Astrocyte of the hippocampus (primary cell): ENCODE data around the gene CACNA1E.

Experiments
- DNase-seq: peaks from one replicate; pipeline ENCODE4 v3.0.0; 2011; ENCODE audit warnings: low read depth, low spot score

The CACNA1E gene

GRCh38 chr1:181767001-181767708 lies 283.8 kb downstream of the CACNA1E start:
- no peak for DNase-seq

DNA sequence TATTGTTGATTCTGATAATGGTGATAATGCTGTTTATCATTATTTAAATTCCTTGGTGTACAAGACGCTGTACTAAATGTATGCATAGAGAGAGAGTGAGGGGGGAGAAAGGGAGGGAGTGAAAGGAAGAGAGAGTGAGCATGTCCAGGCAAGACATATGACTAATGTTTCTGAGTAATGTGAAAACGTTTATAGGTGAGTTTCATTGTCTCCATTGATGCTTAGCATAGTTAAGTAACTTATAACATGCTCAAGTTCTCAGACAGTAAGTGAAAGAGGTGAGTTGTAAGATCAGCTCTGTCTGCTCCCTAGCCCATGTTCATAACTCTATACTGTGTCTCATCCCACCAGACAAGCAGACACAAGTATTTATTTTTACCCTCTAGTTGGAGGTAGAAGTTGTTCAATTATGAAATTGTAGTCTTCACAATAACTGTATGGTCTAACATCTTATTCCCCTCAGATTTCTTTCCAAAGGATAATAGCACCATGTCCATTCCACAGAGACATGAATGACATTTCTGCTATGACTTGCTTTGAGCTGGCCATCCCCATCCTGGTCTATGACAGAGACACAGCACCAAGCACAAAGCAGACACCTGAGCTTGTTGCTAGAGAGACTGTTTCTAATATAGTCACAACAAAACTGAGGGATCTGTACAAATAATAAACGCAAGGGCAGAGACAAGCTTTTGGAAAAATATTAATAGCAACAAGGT lies 285.1 kb downstream of the CACNA1E start:
- DNase-seq = no peak

- no peak for DNase-seq
These were observed 285.6 kb downstream of the CACNA1E start for GRCh38 chr1:181768930-181769280.

GRCh38 chr1:181769846-181770245 lies 286.5 kb downstream of the CACNA1E start:
- no peak for DNase-seq

- DNase-seq = no peak
These were observed 289.4 kb downstream of the CACNA1E start for GRCh38 chr1:181772714-181773113.

- DNase-seq = no peak
These were observed 292.7 kb downstream of the CACNA1E start for GRCh38 chr1:181776044-181776443.

DNA sequence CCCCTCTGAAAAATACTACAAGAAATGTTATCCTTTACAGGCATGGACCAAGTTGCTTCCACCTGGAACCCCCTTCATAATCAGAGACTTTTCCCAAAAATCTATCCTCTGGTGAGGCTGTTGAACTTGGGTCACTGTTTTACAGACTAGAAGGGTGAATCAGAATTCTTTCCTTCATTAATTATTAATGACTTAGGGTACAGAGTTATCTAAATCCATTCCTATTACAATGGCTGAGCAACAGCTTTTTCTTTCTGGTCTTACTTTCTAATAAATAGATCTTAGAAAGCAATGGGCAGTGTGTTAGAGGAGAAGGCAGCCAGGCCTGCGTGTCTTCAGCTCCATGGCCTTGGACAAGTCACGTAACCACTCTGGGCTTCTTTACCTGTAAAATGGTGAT lies 294.0 kb downstream of the CACNA1E start:
- DNase-seq = no peak

- peak; percentile 82 for DNase-seq
These were observed 294.5 kb downstream of the CACNA1E start for GRCh38 chr1:181777812-181778211.

DNA sequence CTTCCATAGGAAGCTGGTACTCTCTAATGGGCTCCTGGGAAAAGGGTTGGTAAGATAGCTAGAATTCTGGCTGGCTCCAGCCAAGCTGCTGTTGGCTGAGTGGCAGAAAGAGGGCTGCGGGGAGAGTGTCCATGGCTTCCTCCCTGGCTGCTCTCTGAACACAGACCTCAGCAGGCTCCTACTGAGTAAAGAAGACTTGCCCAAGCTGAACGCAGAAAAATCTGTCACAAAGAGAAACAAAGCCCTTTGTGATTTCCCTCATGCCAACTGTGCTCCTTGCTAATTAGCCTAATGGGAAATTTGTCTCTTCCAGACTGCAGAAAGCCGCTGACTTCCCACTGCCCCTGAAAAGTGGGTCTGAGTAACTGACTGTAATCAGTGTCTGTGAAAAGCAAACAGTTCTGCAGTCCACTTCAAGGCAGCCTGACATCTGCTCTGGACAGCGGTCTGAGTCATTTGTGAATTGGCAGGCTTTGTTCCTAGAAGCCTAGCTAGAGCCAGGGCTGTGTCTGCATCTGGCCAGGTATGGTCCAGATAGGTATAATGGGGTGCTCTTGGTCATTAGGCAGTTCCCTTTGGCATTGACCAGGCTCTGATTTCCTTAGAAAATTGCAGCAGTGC lies 295.4 kb downstream of the CACNA1E start:
- DNase-seq = peak; percentile 75

DNA sequence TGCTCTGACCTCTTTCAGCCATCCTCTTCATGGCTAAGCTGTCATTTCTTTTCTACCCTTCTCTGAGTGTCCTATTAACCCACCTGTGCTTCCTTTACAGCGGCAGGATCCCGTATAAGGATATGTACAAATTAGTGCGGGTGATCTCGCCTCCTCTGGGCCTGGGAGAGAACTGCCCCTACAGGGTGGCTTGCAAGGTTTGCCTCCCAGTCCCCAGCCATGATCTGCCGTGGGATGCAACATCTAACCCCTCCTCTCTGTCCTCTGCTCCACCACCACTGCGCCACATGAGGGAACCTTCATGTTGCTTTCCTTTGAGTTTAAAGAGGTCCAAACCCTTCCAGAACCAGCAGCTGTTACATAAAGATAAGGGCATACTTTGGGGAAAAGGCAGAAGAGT lies 296.0 kb downstream of the CACNA1E start:
- DNase-seq = no peak

DNA sequence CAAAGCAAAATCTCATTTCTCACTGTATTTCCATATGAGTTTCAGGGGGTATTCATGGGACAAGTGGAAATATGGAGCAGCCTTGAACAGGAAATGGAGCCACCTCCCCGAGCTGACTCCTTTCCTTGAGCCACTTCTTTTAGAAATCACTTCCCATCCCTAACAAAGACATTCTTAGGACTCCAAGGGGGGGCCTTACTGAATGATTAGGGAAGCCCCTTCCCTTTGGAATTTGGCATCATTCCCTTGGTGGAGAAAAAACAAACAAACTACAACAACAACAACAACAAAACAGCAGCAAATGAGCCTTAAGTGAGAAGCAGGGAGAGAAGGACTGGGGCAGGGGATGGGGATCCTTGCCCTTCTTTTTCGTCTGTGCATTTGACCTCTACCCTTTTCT lies 299.9 kb downstream of the CACNA1E start:
- no peak for DNase-seq

DNA sequence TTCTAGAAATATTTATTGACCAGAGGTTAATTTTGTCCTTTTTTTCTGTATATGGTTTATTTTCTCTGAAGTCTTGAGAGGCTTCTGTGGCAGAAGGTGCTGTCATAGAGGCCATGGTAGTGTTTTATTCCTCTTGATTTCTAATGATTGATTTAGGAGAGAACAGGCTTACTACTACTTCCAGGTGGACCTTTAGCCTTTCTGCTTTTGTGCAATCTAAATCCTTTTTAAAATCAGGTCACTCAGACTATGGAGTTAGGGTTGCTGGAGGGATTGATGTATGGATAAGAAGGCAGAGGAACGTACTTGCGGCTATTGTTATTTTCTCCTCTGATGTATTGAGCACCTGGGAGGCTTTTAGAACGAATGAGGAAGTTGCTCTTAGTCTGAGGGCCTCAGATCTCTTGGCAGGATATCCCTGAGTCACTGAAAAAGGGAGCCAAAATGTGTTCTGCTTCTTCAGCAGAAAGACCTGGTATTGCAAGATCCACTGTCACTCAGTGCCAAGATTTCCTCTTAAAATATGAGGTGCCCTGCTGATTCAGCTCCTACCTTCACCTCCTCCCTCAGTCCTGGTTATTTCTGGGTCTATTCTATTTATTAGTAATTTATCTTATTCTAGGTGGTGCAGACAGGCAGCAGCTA lies 300.8 kb downstream of the CACNA1E start:
- DNase-seq = no peak

DNA sequence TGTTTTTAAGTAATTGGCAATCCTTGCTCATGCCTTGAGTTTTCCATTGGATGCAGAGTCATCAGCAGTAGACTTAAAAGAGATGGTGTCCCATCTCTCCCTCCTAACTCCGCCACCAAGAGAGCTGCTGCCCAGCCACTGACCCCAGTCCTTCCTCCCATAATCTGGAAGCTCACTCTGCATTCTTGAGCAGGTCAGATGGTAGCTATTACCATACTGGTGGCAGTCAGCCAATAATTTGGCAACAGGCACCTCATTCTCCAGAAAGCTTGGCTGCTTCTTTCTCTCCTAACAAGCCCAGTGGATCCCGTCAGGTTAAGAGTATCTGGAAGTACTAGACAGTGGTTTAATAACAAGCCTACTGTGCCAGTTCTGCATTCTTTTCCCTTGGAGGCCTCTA lies 306.1 kb downstream of the CACNA1E start:
- peak; percentile 83 for DNase-seq

DNA sequence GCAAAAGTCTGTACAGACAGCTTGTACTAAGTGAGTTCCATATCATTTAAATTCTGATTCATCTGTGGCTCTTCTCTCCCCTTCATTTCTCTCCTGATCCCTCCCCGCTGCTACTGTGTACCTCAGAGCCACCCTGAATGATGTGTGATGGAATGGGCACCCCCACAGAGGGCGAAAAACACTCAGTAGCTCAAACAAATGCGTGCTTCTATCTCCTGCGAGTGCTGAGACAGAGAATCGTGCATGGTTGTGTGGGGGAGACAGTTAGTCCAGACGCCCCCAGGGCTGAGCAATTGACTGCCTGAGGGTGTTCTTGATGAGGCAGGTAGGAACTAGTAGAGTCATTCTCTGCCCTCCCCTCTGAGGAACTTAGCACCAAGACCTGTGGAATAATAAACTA lies 308.4 kb downstream of the CACNA1E start:
- no peak for DNase-seq

DNA sequence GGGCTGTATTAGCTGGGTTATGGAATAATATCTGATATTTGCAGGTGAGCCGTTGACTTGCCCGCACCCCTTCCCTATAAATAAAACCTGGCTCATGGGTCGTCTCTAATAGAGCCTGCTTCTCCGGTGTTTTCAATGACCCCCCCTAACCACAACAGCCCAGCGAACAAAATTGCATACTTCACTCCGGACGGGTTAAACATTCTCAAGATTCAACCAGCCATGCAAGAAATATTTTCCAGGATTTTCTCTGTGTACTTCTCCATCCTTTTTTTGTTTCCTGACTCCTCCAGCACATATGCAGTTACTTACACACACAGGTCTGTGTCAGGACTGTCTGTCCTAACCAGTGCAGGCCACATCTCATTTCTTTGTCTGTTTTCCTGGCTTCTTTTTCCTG lies 310.5 kb downstream of the CACNA1E start:
- DNase-seq = peak; percentile 66

- peak; percentile 30 for DNase-seq
These were observed 311.0 kb downstream of the CACNA1E start for GRCh38 chr1:181794332-181794731.

DNA sequence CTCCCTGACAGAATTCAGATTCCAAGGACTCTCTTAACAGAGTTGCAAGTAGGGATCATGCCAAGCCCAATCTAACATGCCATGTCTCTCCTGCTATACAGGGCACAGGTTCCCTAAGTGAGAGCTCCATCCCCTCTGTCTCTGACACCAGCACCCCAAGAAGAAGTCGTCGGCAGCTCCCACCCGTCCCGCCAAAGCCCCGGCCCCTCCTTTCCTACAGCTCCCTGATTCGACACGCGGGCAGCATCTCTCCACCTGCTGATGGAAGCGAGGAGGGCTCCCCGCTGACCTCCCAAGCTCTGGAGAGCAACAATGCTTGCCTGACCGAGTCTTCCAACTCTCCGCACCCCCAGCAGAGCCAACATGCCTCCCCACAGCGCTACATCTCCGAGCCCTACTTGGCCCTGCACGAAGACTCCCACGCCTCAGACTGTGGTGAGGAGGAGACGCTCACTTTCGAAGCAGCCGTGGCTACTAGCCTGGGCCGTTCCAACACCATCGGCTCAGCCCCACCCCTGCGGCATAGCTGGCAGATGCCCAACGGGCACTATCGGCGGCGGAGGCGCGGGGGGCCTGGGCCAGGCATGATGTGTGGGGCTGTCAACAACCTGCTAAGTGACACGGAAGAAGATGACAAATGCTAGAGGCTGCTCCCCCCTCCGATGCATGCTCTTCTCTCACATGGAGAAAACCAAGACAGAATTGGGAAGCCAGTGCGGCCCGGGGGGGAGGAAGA lies 315.0 kb downstream of the CACNA1E start:
- DNase-seq = no peak

GRCh38 chr1:181801617-181802016 lies 318.3 kb downstream of the CACNA1E start:
- no peak for DNase-seq

DNA sequence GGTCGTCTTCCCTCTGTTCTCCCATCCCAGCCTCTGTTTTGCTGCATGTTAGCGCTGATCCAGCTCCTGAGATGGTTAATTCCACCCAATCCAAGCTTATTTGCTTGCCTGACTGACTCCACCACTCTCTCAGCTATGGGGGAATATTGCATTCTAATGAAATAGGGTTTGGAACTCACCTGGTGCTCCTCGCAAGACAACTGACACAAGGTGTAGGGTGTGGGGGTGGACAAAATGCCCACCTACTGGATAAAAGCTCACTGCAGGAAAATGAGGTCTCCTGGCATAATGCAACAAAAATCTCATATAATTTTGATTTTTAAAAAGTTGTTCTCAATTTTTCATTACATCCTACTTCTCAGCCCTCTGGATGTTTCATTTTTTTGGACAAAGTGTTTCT lies 319.1 kb downstream of the CACNA1E start:
- DNase-seq = no peak

GRCh38 chr1:181803421-181803820 lies 320.1 kb downstream of the CACNA1E start:
- DNase-seq = no peak

GRCh38 chr1:181804989-181805388 lies 321.7 kb downstream of the CACNA1E start:
- DNase-seq = no peak

- DNase-seq = no peak
These were observed 323.4 kb downstream of the CACNA1E start for GRCh38 chr1:181806746-181807145.
